ENCODE results near the gene WDR43. TPM values are rescaled to one million over a fixed set of nuclear protein-coding genes. Genes with fewer than 3 reads are reported as not detected.

The WDR43 gene
- total RNA-seq, 2 experiments from 2014 or later: 50.3 to 54.3 TPM

GRCh38 chr2:28979576-28980366 is 85.3 kb downstream of the WDR43 start:
- no peaks in the 10 kb centered on the region for H3K36me3 Mint-ChIP-seq
- H3K4me3 Mint-ChIP-seq: no peak overlapping the region
- DNase-seq (no peak), ATAC-seq (ENCODE audit: low read depth) (no peak)
- H3K27ac Mint-ChIP-seq: no peak overlapping the region
- POLR2A ChIA-PET: interaction anchor here (1.3 kb wide), 1 partner anchor 35 kb away, joined by 4 read pairs; no protein-coding TSS in a partner anchor
- no peaks in the 10 kb centered on the region for H3K27me3 Mint-ChIP-seq
- H3K4me1 Mint-ChIP-seq: peaks cover 1% of the 10 kb centered on the region
- no peaks in the 10 kb centered on the region for H3K9me3 Mint-ChIP-seq

GRCh38 chr2:28980368-28981015 is 86.0 kb downstream of the WDR43 start:
- Mint-ChIP-seq H3K4me3 (no peak overlapping the region), H3K27me3 (no peaks in the 10 kb centered on the region), H3K36me3 (no peaks in the 10 kb centered on the region), H3K4me1 (peaks cover 1% of the 10 kb centered on the region), H3K9me3 (no peaks in the 10 kb centered on the region), H3K27ac (no peak overlapping the region)
- ATAC-seq (ENCODE audit: low read depth) (no peak), DNase-seq (no peak)
- POLR2A ChIA-PET: interaction anchor here (1.3 kb wide), 1 partner anchor 35 kb away, joined by 4 read pairs; no protein-coding TSS in a partner anchor

GRCh38 chr2:28981016-28981441 is 86.6 kb downstream of the WDR43 start, which contains the start of gene TOGARAM2:
TSS of gene TOGARAM2 (plus strand) at chr2:28981298. CDS start at chr2:28994835, 13,537 bp downstream.
- H3K27me3 Mint-ChIP-seq: no peaks in the 10 kb centered on the region
- no peak within 1 kb of the TSS for H3K27ac Mint-ChIP-seq
- POLR2A ChIA-PET: interaction anchor here (1.3 kb wide), 1 partner anchor 34 kb away, joined by 4 read pairs; no protein-coding TSS in a partner anchor
- no peaks in the 10 kb centered on the region for H3K36me3 Mint-ChIP-seq
- ATAC-seq (ENCODE audit: low read depth) (no peak), DNase-seq (no peak)
- peaks cover 1% of the 10 kb centered on the region for H3K4me1 Mint-ChIP-seq
- no peaks in the 10 kb centered on the region for H3K9me3 Mint-ChIP-seq
- no peak within 1 kb of the TSS for H3K4me3 Mint-ChIP-seq

- Mint-ChIP-seq H3K4me1 (peaks cover 5% of the 10 kb centered on the region), H3K27ac (no peak overlapping the region), H3K9me3 (no peaks in the 10 kb centered on the region), H3K4me3 (no peak overlapping the region), H3K36me3 (no peaks in the 10 kb centered on the region), H3K27me3 (no peaks in the 10 kb centered on the region)
- ATAC-seq (ENCODE audit: low read depth) (no peak), DNase-seq (no peak)
- POLR2A ChIA-PET: interaction anchor here (1.1 kb wide), 1 partner anchor 28 kb away, joined by 3 read pairs; no protein-coding TSS in a partner anchor
Measured at GRCh38 chr2:28981620-28982376, 87.3 kb downstream of the WDR43 start.

GRCh38 chr2:28982381-28982950 is 88.0 kb downstream of the WDR43 start:
- DNase-seq: no peak
- H3K36me3 Mint-ChIP-seq: no peaks in the 10 kb centered on the region
- POLR2A ChIA-PET: interaction anchor here (1.1 kb wide), 1 partner anchor 27 kb away, joined by 3 read pairs; no protein-coding TSS in a partner anchor
- H3K4me1 Mint-ChIP-seq: peaks cover 7% of the 10 kb centered on the region
- no peak for ATAC-seq (ENCODE audit: low read depth)
- H3K27me3 Mint-ChIP-seq: no peaks in the 10 kb centered on the region
- H3K4me3 Mint-ChIP-seq: no peak overlapping the region
- no peak overlapping the region for H3K27ac Mint-ChIP-seq
- no peaks in the 10 kb centered on the region for H3K9me3 Mint-ChIP-seq

- H3K9me3 Mint-ChIP-seq: no peaks in the 10 kb centered on the region
- ATAC-seq (ENCODE audit: low read depth): no peak
- no peaks in the 10 kb centered on the region for H3K27me3 Mint-ChIP-seq
- POLR2A ChIA-PET: no interaction called here
- no peak overlapping the region for H3K27ac Mint-ChIP-seq
- DNase-seq: no peak
- H3K4me3 Mint-ChIP-seq: no peak overlapping the region
- no peaks in the 10 kb centered on the region for H3K36me3 Mint-ChIP-seq
- H3K4me1 Mint-ChIP-seq: peaks cover 6% of the 10 kb centered on the region
Measured at GRCh38 chr2:28986429-28986828, 92.0 kb downstream of the WDR43 start.

GRCh38 chr2:28989973-28990372 is 95.5 kb downstream of the WDR43 start:
- H3K27ac Mint-ChIP-seq: no peak overlapping the region
- no peaks in the 10 kb centered on the region for H3K27me3 Mint-ChIP-seq
- peaks cover 6% of the 10 kb centered on the region for H3K4me1 Mint-ChIP-seq
- ATAC-seq (ENCODE audit: low read depth) (no peak), DNase-seq (no peak)
- no peaks in the 10 kb centered on the region for H3K36me3 Mint-ChIP-seq
- POLR2A ChIA-PET: no interaction called here
- H3K9me3 Mint-ChIP-seq: no peaks in the 10 kb centered on the region
- H3K4me3 Mint-ChIP-seq: no peak overlapping the region

GRCh38 chr2:28990445-28990844 is 96.0 kb downstream of the WDR43 start:
- DNase-seq: no peak
- POLR2A ChIA-PET: no interaction called here
- Mint-ChIP-seq H3K27ac (no peak overlapping the region), H3K4me1 (peaks cover 6% of the 10 kb centered on the region), H3K36me3 (no peaks in the 10 kb centered on the region), H3K9me3 (no peaks in the 10 kb centered on the region), H3K4me3 (no peak overlapping the region), H3K27me3 (no peaks in the 10 kb centered on the region)
- no peak for ATAC-seq (ENCODE audit: low read depth)

GRCh38 chr2:28991021-28991420 is 96.6 kb downstream of the WDR43 start:
- POLR2A ChIA-PET: no interaction called here
- H3K4me1 Mint-ChIP-seq: peaks cover 6% of the 10 kb centered on the region
- no peak for DNase-seq
- ATAC-seq (ENCODE audit: low read depth): no peak
- H3K27me3 Mint-ChIP-seq: no peaks in the 10 kb centered on the region
- H3K36me3 Mint-ChIP-seq: no peaks in the 10 kb centered on the region
- H3K4me3 Mint-ChIP-seq: no peak overlapping the region
- H3K9me3 Mint-ChIP-seq: no peaks in the 10 kb centered on the region
- H3K27ac Mint-ChIP-seq: no peak overlapping the region

- POLR2A ChIA-PET: no interaction called here
- Mint-ChIP-seq H3K4me3 (no peak overlapping the region), H3K4me1 (peaks cover 3% of the 10 kb centered on the region), H3K36me3 (no peaks in the 10 kb centered on the region), H3K27ac (no peak overlapping the region), H3K9me3 (no peaks in the 10 kb centered on the region), H3K27me3 (no peaks in the 10 kb centered on the region)
- ATAC-seq (ENCODE audit: low read depth): no peak
- DNase-seq: no peak
Measured at GRCh38 chr2:28991460-28991859, 97.0 kb downstream of the WDR43 start.

- peaks cover 1% of the 10 kb centered on the region for H3K4me1 Mint-ChIP-seq
- no peaks in the 10 kb centered on the region for H3K9me3 Mint-ChIP-seq
- no peak overlapping the region for H3K4me3 Mint-ChIP-seq
- H3K36me3 Mint-ChIP-seq: no peaks in the 10 kb centered on the region
- H3K27me3 Mint-ChIP-seq: no peaks in the 10 kb centered on the region
- POLR2A ChIA-PET: interaction anchor here (0.6 to 1.1 kb wide), 2 partner anchors 22 to 99 kb away, joined by 3 to 4 read pairs; partner anchors contain the start of gene WDR43
- H3K27ac Mint-ChIP-seq: no peak overlapping the region
- DNase-seq (no peak), ATAC-seq (ENCODE audit: low read depth) (no peak)
Measured at GRCh38 chr2:28993206-28993960, 98.9 kb downstream of the WDR43 start.

GRCh38 chr2:28994074-28994473 is 99.6 kb downstream of the WDR43 start:
- H3K9me3 Mint-ChIP-seq: no peaks in the 10 kb centered on the region
- POLR2A ChIA-PET: interaction anchor here (0.6 to 1.1 kb wide), 2 partner anchors 21 to 100 kb away, joined by 3 to 4 read pairs; partner anchors contain the start of gene WDR43
- ATAC-seq (ENCODE audit: low read depth) (no peak), DNase-seq (no peak)
- H3K27ac Mint-ChIP-seq: no peak overlapping the region
- no peaks in the 10 kb centered on the region for H3K36me3 Mint-ChIP-seq
- peaks cover 1% of the 10 kb centered on the region for H3K4me1 Mint-ChIP-seq
- no peaks in the 10 kb centered on the region for H3K27me3 Mint-ChIP-seq
- no peak overlapping the region for H3K4me3 Mint-ChIP-seq
